ENCODE results near the gene SLC22A31.

SLC22A31 gene

DNA sequence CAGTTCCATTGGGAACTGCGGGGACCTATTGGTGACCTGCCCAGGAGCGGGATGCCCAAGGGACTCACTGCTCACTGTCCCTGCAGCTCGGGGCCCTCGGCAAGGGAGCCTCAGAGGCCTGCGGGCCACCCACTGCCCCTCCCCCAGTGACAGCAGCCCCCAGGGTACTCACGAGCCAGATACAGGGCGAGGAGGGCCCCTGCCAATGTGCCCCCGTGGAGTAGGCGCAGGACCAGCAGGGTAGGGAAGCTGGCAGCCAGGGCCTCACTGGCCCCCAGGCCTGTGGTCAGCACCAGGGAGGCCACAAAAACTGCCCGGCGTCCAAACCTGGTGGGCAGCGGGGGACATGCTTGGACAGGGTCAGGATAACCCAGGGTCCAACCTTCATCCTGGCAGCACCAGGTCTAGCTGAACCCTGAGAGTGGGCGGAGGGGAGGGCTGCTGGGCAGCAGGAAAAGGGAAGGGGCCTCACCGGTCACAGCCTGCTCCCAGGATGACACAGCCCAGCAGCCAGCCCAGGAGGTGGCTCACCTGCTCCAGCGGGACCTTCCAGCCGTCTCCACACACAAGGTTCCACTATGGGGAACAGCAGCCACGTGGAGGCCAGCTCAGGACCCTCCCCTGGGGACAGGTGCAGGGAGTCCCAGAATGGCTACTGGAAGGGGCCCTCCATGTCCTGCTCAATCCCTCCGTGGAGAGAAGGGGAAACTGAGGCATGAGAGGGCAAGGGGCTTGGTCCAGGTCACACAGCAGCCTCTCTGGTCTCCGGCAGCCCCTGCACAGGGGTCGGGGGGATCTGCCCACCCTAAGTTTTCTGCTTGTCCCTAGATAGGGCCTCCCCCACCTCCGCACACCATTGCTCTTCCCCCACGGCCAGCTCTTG is 855 bp downstream of the SLC22A31 start:
- Histone ChIP-seq H3K9me2 (ENCODE audit: low read depth, low read length) (no peaks in the 10 kb centered on the region), H3K4me1 (ENCODE audit: insufficient read depth, low read length, severe bottlenecking) (no peaks in the 10 kb centered on the region), H3K79me2 (ENCODE audit: insufficient read depth, low read length) (no peaks in the 10 kb centered on the region), H2AFZ (ENCODE audit: low read length) (no peak overlapping the region), H3K36me3 (ENCODE audit: insufficient read depth, low read length) (no peaks in the 10 kb centered on the region), H3K4me2 (ENCODE audit: low read length) (no peak overlapping the region), H4K20me1 (ENCODE audit: insufficient read depth, low read length) (no peaks in the 10 kb centered on the region), H3K9ac (ENCODE audit: low read length) (no peak overlapping the region), H3K4me3 (ENCODE audit: low read depth, low read length, poor library complexity, severe bottlenecking) (peak overlapping the region; percentile 38), H3K9me3 (ENCODE audit: low read length) (no peaks in the 10 kb centered on the region), H3F3A (ENCODE audit: insufficient read depth, low read length) (no peaks in the 10 kb centered on the region), H3K27me3 (ENCODE audit: insufficient read depth, low read length) (no peaks in the 10 kb centered on the region; the same call in 1 of the 2 replicates), H3K27ac (ENCODE audit: low read depth, low read length, poor library complexity, severe bottlenecking) (no peak overlapping the region)
- no peak for TF ChIP-seq EZH2 (IDR thresholded peaks at IDR 0.05; ENCODE audit: borderline replicate concordance, low read length)
- TF ChIP-seq, protein P1, sequence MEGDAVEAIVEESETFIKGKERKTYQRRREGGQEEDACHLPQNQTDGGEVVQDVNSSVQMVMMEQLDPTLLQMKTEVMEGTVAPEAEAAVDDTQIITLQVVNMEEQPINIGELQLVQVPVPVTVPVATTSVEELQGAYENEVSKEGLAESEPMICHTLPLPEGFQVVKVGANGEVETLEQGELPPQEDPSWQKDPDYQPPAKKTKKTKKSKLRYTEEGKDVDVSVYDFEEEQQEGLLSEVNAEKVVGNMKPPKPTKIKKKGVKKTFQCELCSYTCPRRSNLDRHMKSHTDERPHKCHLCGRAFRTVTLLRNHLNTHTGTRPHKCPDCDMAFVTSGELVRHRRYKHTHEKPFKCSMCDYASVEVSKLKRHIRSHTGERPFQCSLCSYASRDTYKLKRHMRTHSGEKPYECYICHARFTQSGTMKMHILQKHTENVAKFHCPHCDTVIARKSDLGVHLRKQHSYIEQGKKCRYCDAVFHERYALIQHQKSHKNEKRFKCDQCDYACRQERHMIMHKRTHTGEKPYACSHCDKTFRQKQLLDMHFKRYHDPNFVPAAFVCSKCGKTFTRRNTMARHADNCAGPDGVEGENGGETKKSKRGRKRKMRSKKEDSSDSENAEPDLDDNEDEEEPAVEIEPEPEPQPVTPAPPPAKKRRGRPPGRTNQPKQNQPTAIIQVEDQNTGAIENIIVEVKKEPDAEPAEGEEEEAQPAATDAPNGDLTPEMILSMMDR (IDR thresholded peaks at IDR 0.05; ENCODE audit: low read length): no peak

DNA sequence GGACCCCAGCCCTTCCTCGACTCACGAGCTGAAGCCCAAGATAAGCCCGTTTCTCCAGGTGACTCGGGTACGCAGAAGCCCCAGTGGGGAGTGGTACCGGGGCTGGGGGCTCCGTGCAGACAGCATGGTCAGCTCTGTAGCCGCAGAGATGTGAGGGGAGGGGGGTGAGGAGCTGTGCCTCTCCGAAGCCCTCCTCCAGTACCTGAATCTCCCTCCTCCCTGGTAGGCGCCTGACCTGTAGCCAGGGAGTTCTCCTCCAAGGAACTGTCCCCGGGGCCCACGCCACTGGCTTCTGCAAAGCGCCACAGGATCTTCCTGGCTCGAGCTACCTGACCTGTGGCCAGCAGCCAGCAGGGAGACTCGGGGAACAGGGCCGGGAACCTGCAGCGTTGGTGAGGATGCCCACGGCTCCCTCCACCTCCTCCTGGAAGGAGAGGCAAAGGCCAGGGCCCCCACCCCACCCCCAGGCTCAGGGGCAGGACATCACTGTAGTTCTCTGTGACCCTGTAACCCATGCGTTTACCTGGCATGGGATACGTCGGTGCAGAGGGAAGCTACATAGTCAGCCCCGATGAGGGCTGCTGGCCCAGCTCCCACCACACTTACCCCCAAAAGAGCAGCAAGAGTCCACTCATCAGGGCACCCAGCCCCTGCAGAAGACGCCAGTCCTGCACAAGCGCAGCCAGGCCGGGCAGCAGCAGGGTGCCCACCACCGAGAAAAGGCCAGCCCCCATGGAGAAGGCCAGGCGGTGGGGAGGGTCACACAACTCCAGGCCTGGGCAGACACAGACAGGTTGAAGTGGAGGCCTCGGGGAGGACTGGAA is 1.7 kb downstream of the SLC22A31 start:
- Histone ChIP-seq H3K79me2 (ENCODE audit: insufficient read depth, low read length) (no peaks in the 10 kb centered on the region), H3K9me3 (ENCODE audit: low read length) (no peaks in the 10 kb centered on the region), H3K4me2 (ENCODE audit: low read length) (no peak overlapping the region), H3K27ac (ENCODE audit: low read depth, low read length, poor library complexity, severe bottlenecking) (no peak overlapping the region), H2AFZ (ENCODE audit: low read length) (no peak overlapping the region), H3K9ac (ENCODE audit: low read length) (no peak overlapping the region), H3K27me3 (ENCODE audit: insufficient read depth, low read length) (no peaks in the 10 kb centered on the region; the same call in 1 of the 2 replicates), H3K4me1 (ENCODE audit: insufficient read depth, low read length, severe bottlenecking) (no peaks in the 10 kb centered on the region), H4K20me1 (ENCODE audit: insufficient read depth, low read length) (no peaks in the 10 kb centered on the region), H3K4me3 (ENCODE audit: low read depth, low read length, poor library complexity, severe bottlenecking) (no peak overlapping the region), H3K36me3 (ENCODE audit: insufficient read depth, low read length) (no peaks in the 10 kb centered on the region), H3K9me2 (ENCODE audit: low read depth, low read length) (no peaks in the 10 kb centered on the region), H3F3A (ENCODE audit: insufficient read depth, low read length) (no peaks in the 10 kb centered on the region)
- TF ChIP-seq EZH2 (IDR thresholded peaks at IDR 0.05; ENCODE audit: borderline replicate concordance, low read length): no peak
- TF ChIP-seq, protein P1 (IDR thresholded peaks at IDR 0.05; ENCODE audit: low read length): no peak

DNA sequence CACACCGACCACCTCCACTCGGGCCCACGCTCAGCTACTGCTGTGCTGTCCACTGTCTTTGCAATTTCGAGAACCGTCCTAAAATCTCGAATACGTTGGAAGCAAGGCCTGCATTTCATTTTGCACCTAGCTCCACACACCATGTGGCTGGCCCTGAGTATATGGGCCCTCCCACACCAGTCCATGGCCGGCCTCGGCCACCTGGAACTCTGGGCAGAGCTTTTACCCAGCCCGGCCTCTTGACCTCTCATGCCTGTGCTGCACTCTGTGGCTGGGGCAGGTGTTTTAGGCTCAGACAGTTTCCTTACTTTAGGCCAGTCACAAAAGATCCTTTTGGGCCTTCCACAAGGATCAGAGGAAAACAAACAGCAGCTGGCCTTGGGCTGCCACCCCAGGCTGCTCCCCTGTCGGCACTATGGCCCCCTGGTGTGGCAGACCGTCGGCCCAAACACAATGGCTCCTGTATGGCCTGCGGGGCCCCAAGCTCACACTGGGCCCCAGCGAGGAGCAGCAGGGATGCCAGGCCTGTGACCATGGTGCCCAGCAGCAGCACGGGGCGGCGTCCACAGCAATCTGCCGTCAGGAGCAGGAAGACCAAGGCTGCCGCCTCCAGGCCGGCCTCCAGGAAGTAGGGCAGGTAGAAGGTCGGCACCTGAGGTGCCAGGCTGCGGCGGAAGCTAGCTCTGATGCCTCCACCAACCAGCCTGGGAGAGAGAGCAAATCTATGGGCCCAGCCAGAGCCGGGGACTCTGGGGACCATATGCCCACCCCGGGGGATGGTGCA is 2.5 kb downstream of the SLC22A31 start:
- Histone ChIP-seq H3K27me3 (ENCODE audit: insufficient read depth, low read length) (no peaks in the 10 kb centered on the region; the same call in 1 of the 2 replicates), H3K4me2 (ENCODE audit: low read length) (no peak overlapping the region), H3K9ac (ENCODE audit: low read length) (no peak overlapping the region), H3K27ac (ENCODE audit: low read depth, low read length, poor library complexity, severe bottlenecking) (no peak overlapping the region), H3K4me1 (ENCODE audit: insufficient read depth, low read length, severe bottlenecking) (no peaks in the 10 kb centered on the region), H3F3A (ENCODE audit: insufficient read depth, low read length) (no peaks in the 10 kb centered on the region), H2AFZ (ENCODE audit: low read length) (no peak overlapping the region), H3K9me3 (ENCODE audit: low read length) (no peaks in the 10 kb centered on the region), H3K9me2 (ENCODE audit: low read depth, low read length) (no peaks in the 10 kb centered on the region), H3K36me3 (ENCODE audit: insufficient read depth, low read length) (no peaks in the 10 kb centered on the region), H3K4me3 (ENCODE audit: low read depth, low read length, poor library complexity, severe bottlenecking) (no peak overlapping the region), H3K79me2 (ENCODE audit: insufficient read depth, low read length) (no peaks in the 10 kb centered on the region), H4K20me1 (ENCODE audit: insufficient read depth, low read length) (no peaks in the 10 kb centered on the region)
- no peak for TF ChIP-seq EZH2 (IDR thresholded peaks at IDR 0.05; ENCODE audit: borderline replicate concordance, low read length)
- TF ChIP-seq, protein P1 (IDR thresholded peaks at IDR 0.05; ENCODE audit: low read length): no peak

Measured in OCI-LY1 (cell line).